Parathyroid adenoma (tissue), 2 donors: Measurements from ENCODE around the gene EEFSEC.

Source experiments
- H2AFZ ChIP-seq: fragments of 300-600 bp; sonication (generic); one replicate; pipeline ENCODE4 v1.7.0; 2017; ENCODE audit warnings: antibody characterized with exemption, mild to moderate bottlenecking
- H3K27ac ChIP-seq: fragments of 300-600 bp; sonication (generic); one replicate; pipeline ENCODE4 v1.7.0; 2017
- H3K27me3 ChIP-seq: fragments of 300-600 bp; sonication (generic); one replicate; pipeline ENCODE4 v1.7.0; 2017; ENCODE audit warnings: low read length; ENCODE audit not compliant: control insufficient read depth, insufficient read depth
- H3K36me3 ChIP-seq: fragments of 300-600 bp; sonication (generic); one replicate; pipeline ENCODE4 v1.7.0; 2017; ENCODE audit warnings: low read length; ENCODE audit not compliant: control insufficient read depth, insufficient read depth
- H3K4me1 ChIP-seq: fragments of 300-600 bp; sonication (generic); one replicate; pipeline ENCODE4 v1.7.0; 2017; ENCODE audit warnings: control low read depth
- H3K4me2 ChIP-seq: fragments of 300-600 bp; sonication (generic); one replicate; pipeline ENCODE4 v1.7.0; 2017; ENCODE audit warnings: low read length
- H3K4me3 ChIP-seq: fragments of 300-600 bp; sonication (generic); one replicate; pipeline ENCODE4 v1.7.0; 2017; ENCODE audit warnings: low read depth, low read length
- H3K79me2 ChIP-seq: fragments of 300-600 bp; sonication (generic); one replicate; pipeline ENCODE4 v1.7.0; 2017; ENCODE audit warnings: control low read depth
- H3K9ac ChIP-seq: fragments of 300-600 bp; sonication (generic); one replicate; pipeline ENCODE4 v1.7.0; 2017; ENCODE audit warnings: mild to moderate bottlenecking
- H3K9me3 ChIP-seq: fragments of 300-600 bp; sonication (generic); one replicate; pipeline ENCODE4 v1.7.0; 2017; ENCODE audit warnings: low read length; ENCODE audit not compliant: control insufficient read depth
- TF ChIP-seq, protein P1 (sequence below): fragments of 300-600 bp; sonication (generic); IDR thresholded peaks from one replicate; pipeline ENCODE4 v1.7.0; 2017; ENCODE audit warnings: antibody characterized with exemption, mild to moderate bottlenecking
- donor health status: primary hyperparathyroidism.

Gene EEFSEC

DNA sequence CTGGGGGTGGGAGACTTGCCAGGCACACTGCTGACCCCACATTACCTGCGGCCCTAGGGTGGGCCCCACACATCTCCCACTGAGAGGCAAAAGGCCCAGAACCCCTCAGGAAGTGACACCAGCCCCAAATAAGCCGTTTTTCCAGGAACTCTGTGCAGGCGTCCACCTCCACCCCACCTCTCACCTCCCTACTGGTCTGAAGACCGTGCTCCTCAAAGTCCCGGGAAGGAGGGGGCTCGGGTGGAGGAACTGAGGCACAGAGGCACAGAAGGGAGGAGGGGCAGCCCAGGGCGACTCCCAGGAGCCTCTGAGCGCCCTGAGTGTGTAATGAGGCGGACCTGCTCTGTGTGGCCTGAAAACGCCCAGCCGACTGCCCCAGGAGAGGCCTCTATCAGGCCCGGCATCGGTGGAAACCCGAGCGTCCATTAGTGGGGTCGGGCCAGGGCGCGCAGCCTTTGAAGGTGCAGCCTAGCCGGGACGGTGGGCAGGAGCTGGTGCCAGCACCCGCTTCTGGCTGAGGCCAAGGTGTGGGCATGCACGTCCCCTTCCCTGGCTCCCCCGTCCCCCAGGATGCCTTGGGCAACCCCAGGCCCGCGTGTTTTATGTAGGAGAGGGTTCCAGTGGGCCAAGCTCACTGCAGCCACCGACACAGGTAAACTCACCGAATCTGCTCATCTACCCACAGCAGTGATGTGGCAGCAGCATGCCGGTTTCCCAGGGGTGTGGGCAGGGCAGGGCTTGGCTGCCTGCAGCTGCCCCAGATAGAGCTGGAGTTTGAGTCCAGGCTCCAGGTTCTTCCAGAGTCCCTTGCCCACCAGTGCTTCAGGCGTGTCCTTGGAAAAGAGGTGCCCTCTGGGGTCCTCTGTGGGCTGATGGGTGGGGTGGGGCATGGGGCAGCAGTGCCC lies 257.6 kb downstream of the EEFSEC start:
- Histone ChIP-seq H3K4me2 (no peak overlapping the region), H3K27me3 (no peaks in the 10 kb centered on the region), H3K27ac (no peak overlapping the region), H3K9me3 (no peaks in the 10 kb centered on the region), H3K4me3 (no peak overlapping the region), H3K36me3 (no peaks in the 10 kb centered on the region), H3K79me2 (no peaks in the 10 kb centered on the region), H3K4me1 (no peaks in the 10 kb centered on the region), H2AFZ (no peak overlapping the region), H3K9ac (no peak overlapping the region)
- TF ChIP-seq, protein P1, sequence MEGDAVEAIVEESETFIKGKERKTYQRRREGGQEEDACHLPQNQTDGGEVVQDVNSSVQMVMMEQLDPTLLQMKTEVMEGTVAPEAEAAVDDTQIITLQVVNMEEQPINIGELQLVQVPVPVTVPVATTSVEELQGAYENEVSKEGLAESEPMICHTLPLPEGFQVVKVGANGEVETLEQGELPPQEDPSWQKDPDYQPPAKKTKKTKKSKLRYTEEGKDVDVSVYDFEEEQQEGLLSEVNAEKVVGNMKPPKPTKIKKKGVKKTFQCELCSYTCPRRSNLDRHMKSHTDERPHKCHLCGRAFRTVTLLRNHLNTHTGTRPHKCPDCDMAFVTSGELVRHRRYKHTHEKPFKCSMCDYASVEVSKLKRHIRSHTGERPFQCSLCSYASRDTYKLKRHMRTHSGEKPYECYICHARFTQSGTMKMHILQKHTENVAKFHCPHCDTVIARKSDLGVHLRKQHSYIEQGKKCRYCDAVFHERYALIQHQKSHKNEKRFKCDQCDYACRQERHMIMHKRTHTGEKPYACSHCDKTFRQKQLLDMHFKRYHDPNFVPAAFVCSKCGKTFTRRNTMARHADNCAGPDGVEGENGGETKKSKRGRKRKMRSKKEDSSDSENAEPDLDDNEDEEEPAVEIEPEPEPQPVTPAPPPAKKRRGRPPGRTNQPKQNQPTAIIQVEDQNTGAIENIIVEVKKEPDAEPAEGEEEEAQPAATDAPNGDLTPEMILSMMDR, result no peak

DNA sequence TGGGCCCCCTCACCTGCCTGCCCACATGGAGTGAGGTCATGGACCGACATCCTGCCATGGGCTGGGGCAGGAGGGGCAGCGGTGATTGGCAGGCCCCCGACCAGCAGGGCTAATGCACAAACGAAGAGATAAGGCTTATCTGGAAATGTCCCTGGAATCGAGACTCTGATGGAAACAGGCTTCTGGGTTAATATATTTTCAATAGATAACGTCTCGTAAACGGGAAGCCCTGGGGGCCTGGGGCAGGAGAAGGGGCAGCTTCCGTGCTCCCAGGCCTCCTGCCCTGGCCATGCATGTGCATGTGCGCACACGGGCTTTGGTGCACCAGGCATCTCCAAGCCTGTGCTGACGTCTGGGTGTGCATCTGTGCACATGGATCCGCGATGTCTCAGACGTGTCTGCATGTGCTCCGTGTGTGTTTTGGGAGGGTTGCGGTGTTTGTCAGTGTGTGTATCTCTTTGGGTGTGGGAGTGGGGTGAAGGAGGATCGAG lies 258.3 kb downstream of the EEFSEC start:
- no peaks in the 10 kb centered on the region for H3K36me3 ChIP-seq
- TF ChIP-seq, protein P1, result no peak
- no peaks in the 10 kb centered on the region for H3K9me3 ChIP-seq
- H3K4me1 ChIP-seq, result no peaks in the 10 kb centered on the region
- H3K27me3 ChIP-seq, result no peaks in the 10 kb centered on the region
- H3K79me2 ChIP-seq, result no peaks in the 10 kb centered on the region
- H2AFZ ChIP-seq, result no peak overlapping the region
- H3K4me3 ChIP-seq, result no peak overlapping the region
- H3K4me2 ChIP-seq, result no peak overlapping the region
- H3K27ac ChIP-seq, result no peak overlapping the region
- no peak overlapping the region for H3K9ac ChIP-seq

GRCh38 chr3:128412180-128413002 lies 259.1 kb downstream of the EEFSEC start:
- H3K4me1 ChIP-seq, result no peaks in the 10 kb centered on the region

GRCh38 chr3:128413003-128413370 lies 259.7 kb downstream of the EEFSEC start:
- Histone ChIP-seq H3K4me1 (no peaks in the 10 kb centered on the region), H3K79me2 (no peaks in the 10 kb centered on the region), H3K4me2 (no peak overlapping the region), H3K36me3 (no peaks in the 10 kb centered on the region), H3K4me3 (no peak overlapping the region), H3K9me3 (no peaks in the 10 kb centered on the region), H2AFZ (no peak overlapping the region), H3K27ac (no peak overlapping the region), H3K9ac (no peak overlapping the region), H3K27me3 (no peaks in the 10 kb centered on the region)
- TF ChIP-seq, protein P1, result no peak

More at GRCh38 chr3:128412180-128413002, 259.1 kb downstream of the EEFSEC start:
- no peaks in the 10 kb centered on the region for H3K27me3 ChIP-seq
- no peaks in the 10 kb centered on the region for H3K36me3 ChIP-seq
- H3K27ac ChIP-seq, result no peak overlapping the region
- H3K9me3 ChIP-seq, result no peaks in the 10 kb centered on the region
- no peak overlapping the region for H3K9ac ChIP-seq
- H3K79me2 ChIP-seq, result no peaks in the 10 kb centered on the region
- TF ChIP-seq, protein P1, result no peak
- no peak overlapping the region for H3K4me2 ChIP-seq
- H2AFZ ChIP-seq, result no peak overlapping the region
- no peak overlapping the region for H3K4me3 ChIP-seq
